G401.6 (cell line): ENCODE measurements around the gene SRY.
"Not testable (repeated sequence)": the region's sequence is repeated elsewhere in the genome, so short reads cannot be mapped to it uniquely, and the experiment has no call there.

Experiments
- FAIRE-seq: peaks from 2 replicates; lab custom pipeline; 2012; peaks lifted over from hg19 to GRCh38; lab: Jason Lieb, UNC

The SRY gene

GRCh38 chrY:2787600-2787999 lies at the start of gene SRY:
Gene SRY (minus strand): TSS chrY:2787682. CDS start chrY:2787603, 79 bp downstream.
- no peak for FAIRE-seq

GRCh38 chrY:2837078-2837477 lies 49.6 kb upstream of the SRY start:
- FAIRE-seq, result no peak

- FAIRE-seq, result no peak
Observed at GRCh38 chrY:2835230-2835629, 47.7 kb upstream of the SRY start.

- no peak for FAIRE-seq
Observed at GRCh38 chrY:2828497-2828896, 41.0 kb upstream of the SRY start.

- no peak for FAIRE-seq
Observed at GRCh38 chrY:2824471-2824870, 37.0 kb upstream of the SRY start.

- FAIRE-seq, result not testable (repeated sequence)
Observed at GRCh38 chrY:2817146-2817896, 29.8 kb upstream of the SRY start.

GRCh38 chrY:2800246-2800645 lies 12.8 kb upstream of the SRY start:
- peak; percentile 69 for FAIRE-seq

- FAIRE-seq, result no peak
Observed at GRCh38 chrY:2797991-2798390, 10.5 kb upstream of the SRY start.

GRCh38 chrY:2796977-2797523 lies 9.6 kb upstream of the SRY start:
- FAIRE-seq, result no peak

- FAIRE-seq, result no peak
Observed at GRCh38 chrY:2789756-2790155, 2.3 kb upstream of the SRY start.

GRCh38 chrY:2786876-2787512 lies 488 bp downstream of the SRY start:
- no peak for FAIRE-seq
